Endodermal cell (in vitro differentiated cells): ENCODE data around the gene FRMD3. TPM values are rescaled to one million over a fixed set of nuclear protein-coding genes. Genes with fewer than 3 reads are reported as not detected.

ENCODE experiments used
- DNase-seq: peaks from one replicate; pipeline ENCODE4 v3.0.0-alpha.2; 2017
- H3K27ac ChIP-seq: 2 replicates; pipeline ENCODE4 v1.5.1; 2013; ENCODE audit warnings: mild to moderate bottlenecking, low read depth, low read length, moderate library complexity
- H3K27me3 ChIP-seq: 2 replicates; pipeline ENCODE4 v1.6.1; 2013; ENCODE audit warnings: mild to moderate bottlenecking, low read length, moderate library complexity; ENCODE audit not compliant: insufficient read depth, control insufficient read depth, poor library complexity, severe bottlenecking
- H3K36me3 ChIP-seq: 2 replicates; pipeline ENCODE4 v1.7.0; 2013; ENCODE audit warnings: mild to moderate bottlenecking, low read length, moderate library complexity; ENCODE audit not compliant: control insufficient read depth, insufficient read depth
- H3K4me1 ChIP-seq: one replicate; pipeline ENCODE4 v1.7.0; 2013; ENCODE audit warnings: low read length; ENCODE audit not compliant: control insufficient read depth, insufficient read depth
- H3K4me3 ChIP-seq: 2 replicates; pipeline ENCODE4 v1.5.1; 2013; ENCODE audit warnings: mild to moderate bottlenecking, low read length, moderate library complexity
- H3K9ac ChIP-seq: 2 replicates; pipeline ENCODE4 v1.6.1; 2013; ENCODE audit warnings: mild to moderate bottlenecking, low read length, moderate library complexity; ENCODE audit not compliant: poor library complexity, severe bottlenecking; ENCODE audit errors: extremely low read depth
- H3K9me3 ChIP-seq: 2 replicates; pipeline ENCODE4 v1.6.1; 2013; ENCODE audit warnings: mild to moderate bottlenecking, low read length, moderate library complexity; ENCODE audit not compliant: control insufficient read depth
- H3K27ac Mint-ChIP-seq: 2 replicates; pipeline ENCODE4 v1.8.0; 2020; ENCODE audit warnings: mixed read lengths
- H3K27me3 Mint-ChIP-seq: 2 replicates; pipeline ENCODE4 v1.8.0; 2021; ENCODE audit warnings: mild to moderate bottlenecking, mixed read lengths; ENCODE audit not compliant: insufficient read depth
- H3K36me3 Mint-ChIP-seq: 2 replicates; pipeline ENCODE4 v1.8.0; 2020; ENCODE audit warnings: low read depth, mixed read lengths
- H3K4me1 Mint-ChIP-seq: 2 replicates; pipeline ENCODE4 v1.8.0; 2020; ENCODE audit warnings: mixed read lengths
- H3K4me3 Mint-ChIP-seq: 2 replicates; pipeline ENCODE4 v1.8.0; 2020; ENCODE audit warnings: mild to moderate bottlenecking, moderate library complexity, mixed read lengths
- H3K9me3 Mint-ChIP-seq: 2 replicates; pipeline ENCODE4 v1.8.0; 2020; ENCODE audit warnings: mild to moderate bottlenecking, mixed read lengths
- CTCF ChIP-seq: fragments of 200-600 bp; sonication (generic); conservative IDR thresholded peaks from 2 replicates; pipeline ENCODE4 v1.5.0; 2021; ENCODE audit warnings: antibody characterized with exemption, mild to moderate bottlenecking
- WGBS, 2 experiments: methylation state at CpG; one replicate each; pipeline versions ENCODE4 v1.1.5 to v1.1.7; 2013; ENCODE audit warnings: missing lambda C conversion rate in 2 of 2, mixed read lengths in 1 of 2; ENCODE audit not compliant: insufficient coverage in 1 of 2, insufficient read length in 1 of 2; 5-methylcytosine and 5-hydroxymethylcytosine counted together
- total RNA-seq, 2 donors: library from RNA; stranded (reverse); fragmentation: NEBNext Ultra II Directional in 1 of 2; extraction: Animal tissue kit (Norgen Biotek cat#: 25700) in 1 of 2; gene quantifications; 2 replicates in 1 of 2; 3 replicates in 1 of 2; pipeline ENCODE4 v1.2.1, GENCODE V29; 2021

The FRMD3 gene
- total RNA-seq, 2 donors from 2014 or later: 0.13 to 0.35 TPM

GRCh38 chr9:83473488-83473971 is 64.7 kb downstream of the FRMD3 start:
- Histone ChIP-seq H3K36me3 (no peaks in the 10 kb centered on the region), H3K9ac (no peak overlapping the region), H3K4me3 (no peak overlapping the region), H3K27me3 (no peaks in the 10 kb centered on the region), H3K4me1 (peaks cover 4% of the 10 kb centered on the region), H3K9me3 (peaks cover 7% of the 10 kb centered on the region), H3K27ac (no peak overlapping the region)
- Mint-ChIP-seq H3K27ac (no peak overlapping the region), H3K27me3 (no peaks in the 10 kb centered on the region), H3K36me3 (no peaks in the 10 kb centered on the region), H3K9me3 (peaks cover 2% of the 10 kb centered on the region), H3K4me3 (no peak overlapping the region), H3K4me1 (peaks cover 18% of the 10 kb centered on the region)
- WGBS, 2 experiments: 92 to 100% methylated on average over 1 to 4 of the region's 5 CpGs
- TF ChIP-seq CTCF: no peak
- no peak for DNase-seq

GRCh38 chr9:83472764-83473163 is 65.4 kb downstream of the FRMD3 start:
- H3K27me3 ChIP-seq: no peaks in the 10 kb centered on the region
- Mint-ChIP-seq H3K4me3 (no peak overlapping the region), H3K9me3 (peaks cover 2% of the 10 kb centered on the region), H3K27me3 (no peaks in the 10 kb centered on the region), H3K36me3 (no peaks in the 10 kb centered on the region), H3K4me1 (peaks cover 18% of the 10 kb centered on the region), H3K27ac (no peak overlapping the region)
- H3K4me1 ChIP-seq: peaks cover 4% of the 10 kb centered on the region
- H3K9ac ChIP-seq: no peak overlapping the region
- DNase-seq: no peak
- H3K4me3 ChIP-seq: no peak overlapping the region
- no peaks in the 10 kb centered on the region for H3K36me3 ChIP-seq
- TF ChIP-seq CTCF: no peak
- peaks cover 7% of the 10 kb centered on the region for H3K9me3 ChIP-seq
- no peak overlapping the region for H3K27ac ChIP-seq
- WGBS, 2 experiments: 95 to 100% methylated on average over 4 to 5 of the region's 5 CpGs

- WGBS, 2 experiments: 90% methylated on average over 4 of the region's 4 CpGs; no CpG with 5 or more reads in 1 of the 2 experiments
- no peak for TF ChIP-seq CTCF
- Mint-ChIP-seq H3K36me3 (no peaks in the 10 kb centered on the region), H3K4me1 (peaks cover 22% of the 10 kb centered on the region), H3K4me3 (no peak overlapping the region), H3K27ac (no peak overlapping the region), H3K27me3 (no peaks in the 10 kb centered on the region), H3K9me3 (peaks cover 2% of the 10 kb centered on the region)
- peaks cover 4% of the 10 kb centered on the region for H3K4me1 ChIP-seq
- no peak overlapping the region for H3K4me3 ChIP-seq
- peaks cover 7% of the 10 kb centered on the region for H3K9me3 ChIP-seq
- DNase-seq: no peak
- H3K9ac ChIP-seq: no peak overlapping the region
- H3K27ac ChIP-seq: no peak overlapping the region
- H3K27me3 ChIP-seq: no peaks in the 10 kb centered on the region
- no peaks in the 10 kb centered on the region for H3K36me3 ChIP-seq
Measured at GRCh38 chr9:83472221-83472665, 66.0 kb downstream of the FRMD3 start.
